HEK293T (cell line): ENCODE data around the gene E2F1.

Source experiments
- ARNT ChIP-seq: fragments of 450-650 bp; IDR thresholded peaks from 2 replicates; pipeline ENCODE4 v1.6.1; 2017; ENCODE audit warnings: mild to moderate bottlenecking
- FOXK2 ChIP-seq: fragments of 450-650 bp; IDR thresholded peaks from 2 replicates; pipeline ENCODE4 v1.6.1; 2016; ENCODE audit warnings: mild to moderate bottlenecking
- HDGF ChIP-seq: fragments of 450-650 bp; IDR thresholded peaks from 2 replicates; pipeline ENCODE4 v1.6.1; 2017; ENCODE audit warnings: antibody characterized with exemption, borderline replicate concordance
- LEF1 ChIP-seq: fragments of 450-650 bp; IDR thresholded peaks from 2 replicates; pipeline ENCODE4 v1.6.1; 2017; ENCODE audit warnings: mild to moderate bottlenecking, borderline replicate concordance
- NFRKB ChIP-seq: fragments of 450-650 bp; IDR thresholded peaks from 2 replicates; pipeline ENCODE4 v1.6.1; 2016; ENCODE audit warnings: mild to moderate bottlenecking, moderate library complexity
- PKNOX1 ChIP-seq: fragments of 450-650 bp; IDR thresholded peaks from 2 replicates; pipeline ENCODE4 v1.6.1; 2016
- SP1 ChIP-seq: fragments of 450-650 bp; IDR thresholded peaks from 2 replicates; pipeline ENCODE4 v1.6.1; 2017
- TARDBP ChIP-seq: fragments of 450-650 bp; IDR thresholded peaks from 2 replicates; pipeline ENCODE4 v1.6.1; 2016
- ZNF384 ChIP-seq: fragments of 450-650 bp; IDR thresholded peaks from 2 replicates; pipeline ENCODE4 v1.6.1; 2016

GRCh38 chr20:33656783-33657703 lies 29.1 kb downstream of the E2F1 start:
- TF ChIP-seq FOXK2 (no peak), SP1 (no peak), LEF1 (no peak), TARDBP (no peak), NFRKB (no peak), HDGF (no peak), PKNOX1 (no peak), ZNF384 (no peak), ARNT (no peak)
